IMR-90 (cell line): ENCODE data around the gene RBM5. TPM values are rescaled to one million over a fixed set of nuclear protein-coding genes. Genes with fewer than 3 reads are reported as not detected.

Experiments used
- ATAC-seq: fragments of 200-7000 bp; cut with Tn5 transposase; 2 replicates; pipeline ENCODE4 v1.9.1; 2020; ENCODE audit warnings: low read depth, mild to moderate bottlenecking, moderate library complexity
- BruUV-seq: library from RNA; stranded (reverse); fragments of 400-500 nt; replicated peaks from 2 replicates; lab custom pipeline; 2021; lab: Mats Ljungman, UMichigan
- CTCF ChIA-PET: fragments of 300-600 bp; formaldehyde crosslinking; extraction: SDS; loops from one replicate; lab custom pipeline; 2021; ENCODE audit warnings: antibody characterized with exemption; lab: Yijun Ruan, JAX
- POLR2A ChIA-PET: fragments of 300-600 bp; sonication (Branson Sonifier 250); formaldehyde crosslinking; loops from one replicate; lab custom pipeline; 2022; ENCODE audit warnings: antibody characterized with exemption; ENCODE audit not compliant: unreplicated experiment; lab: Charles Lee
- DNase-seq: peaks from one replicate; pipeline ENCODE4 v3.0.0; 2013
- H2AFZ ChIP-seq: replicated peaks from 2 replicates; pipeline ENCODE3; 2013; ENCODE audit warnings: low read length, mild to moderate bottlenecking; ENCODE audit not compliant: poor library complexity
- H2AK5ac ChIP-seq: 2 replicates; pipeline ENCODE4 v1.6.1; 2013; ENCODE audit warnings: low read depth, low read length, inconsistent platforms
- H2AK9ac ChIP-seq: replicated peaks from 2 replicates; pipeline ENCODE3; 2013; ENCODE audit warnings: mild to moderate bottlenecking, low read depth, low read length, moderate library complexity; ENCODE audit not compliant: poor library complexity
- H2BK120ac ChIP-seq: 2 replicates; pipeline ENCODE4 v1.6.1; 2013; ENCODE audit warnings: low read depth, low read length, inconsistent platforms
- H2BK15ac ChIP-seq: 3 replicates; pipeline ENCODE4 v1.6.1; 2013; ENCODE audit warnings: low read depth, low read length, inconsistent platforms
- H2BK20ac ChIP-seq: 2 replicates; pipeline ENCODE4 v1.6.1; 2013; ENCODE audit warnings: low read depth, mild to moderate bottlenecking, inconsistent platforms, low read length, moderate library complexity
- H2BK5ac ChIP-seq: 2 replicates; pipeline ENCODE4 v1.6.1; 2013; ENCODE audit warnings: mild to moderate bottlenecking, low read depth, low read length, inconsistent platforms; ENCODE audit not compliant: poor library complexity, severe bottlenecking
- H3K14ac ChIP-seq: replicated peaks from 2 replicates; pipeline ENCODE4 v1.6.1; 2013; ENCODE audit warnings: low read depth, low read length, inconsistent platforms
- H3K18ac ChIP-seq: 2 replicates; pipeline ENCODE4 v1.6.1; 2013; ENCODE audit warnings: low read depth, low read length, control low read depth
- H3K23ac ChIP-seq: 2 replicates; pipeline ENCODE4 v1.6.1; 2013; ENCODE audit warnings: low read depth, low read length, inconsistent platforms
- H3K27ac ChIP-seq: 2 replicates; pipeline ENCODE4 v1.5.1; 2013; ENCODE audit warnings: mild to moderate bottlenecking, control low read depth, low read length; ENCODE audit not compliant: insufficient read depth
- H3K27me3 ChIP-seq: 2 replicates; pipeline ENCODE4 v1.6.1; 2013; ENCODE audit warnings: low read length; ENCODE audit not compliant: control insufficient read depth, insufficient read depth
- H3K36me3 ChIP-seq: 2 replicates; pipeline ENCODE4 v1.6.1; 2013; ENCODE audit warnings: low read length, mixed read lengths; ENCODE audit not compliant: control insufficient read depth, insufficient read depth
- H3K4ac ChIP-seq: 2 replicates; pipeline ENCODE4 v1.6.1; 2013; ENCODE audit warnings: low read depth, low read length, inconsistent platforms
- H3K4me1 ChIP-seq: 2 replicates; pipeline ENCODE4 v1.6.1; 2013; ENCODE audit warnings: low read length, mixed read lengths; ENCODE audit not compliant: control insufficient read depth, insufficient read depth
- H3K4me2 ChIP-seq: 2 replicates; pipeline ENCODE4 v1.6.1; 2013; ENCODE audit warnings: low read depth, mild to moderate bottlenecking, control low read depth, low read length, moderate library complexity
- H3K4me3 ChIP-seq: 2 replicates; pipeline ENCODE4 v1.5.1; 2013; ENCODE audit warnings: low read depth, mild to moderate bottlenecking, control low read depth, low read length, moderate library complexity; ENCODE audit not compliant: insufficient read depth
- H3K56ac ChIP-seq: 2 replicates; pipeline ENCODE4 v1.6.1; 2013; ENCODE audit warnings: low read length, inconsistent platforms; ENCODE audit not compliant: insufficient read depth; ENCODE audit errors: extremely low read depth
- H3K79me1 ChIP-seq, 2 experiments: 2 replicates each; pipeline ENCODE4 v1.6.1; 2013; ENCODE audit warnings: low read length in 2 of 2, inconsistent platforms in 1 of 2, low read depth in 1 of 2
- H3K9ac ChIP-seq: 2 replicates; pipeline ENCODE4 v1.6.1; 2013; ENCODE audit warnings: low read depth, low read length, control low read depth
- H3K9me1 ChIP-seq: 2 replicates; pipeline ENCODE4 v1.6.1; 2013; ENCODE audit warnings: low read length, inconsistent platforms; ENCODE audit not compliant: insufficient read depth
- H3K9me3 ChIP-seq: 2 replicates; pipeline ENCODE4 v1.6.1; 2013; ENCODE audit warnings: low read length; ENCODE audit not compliant: control insufficient read depth, insufficient read depth
- H4K20me1 ChIP-seq: 2 replicates; pipeline ENCODE4 v1.6.1; 2013; ENCODE audit warnings: low read length, inconsistent platforms; ENCODE audit not compliant: insufficient read depth
- H4K5ac ChIP-seq: 2 replicates; pipeline ENCODE4 v1.6.1; 2013; ENCODE audit warnings: mild to moderate bottlenecking, low read depth, low read length, control low read depth
- H4K8ac ChIP-seq, 2 experiments: 2 replicates each; pipeline ENCODE4 v1.6.1; 2013; ENCODE audit warnings: low read depth in 2 of 2, low read length in 2 of 2, control low read depth in 1 of 2, inconsistent platforms in 1 of 2
- H4K91ac ChIP-seq: 2 replicates; pipeline ENCODE4 v1.6.1; 2013; ENCODE audit warnings: low read depth, low read length, inconsistent platforms; ENCODE audit not compliant: insufficient read depth
- BHLHE40 ChIP-seq: fragments of 150-350 bp; IDR thresholded peaks from 2 replicates; pipeline ENCODE4 v1.6.1; 2016; ENCODE audit warnings: mild to moderate bottlenecking, low read depth, low read length
- CEBPB ChIP-seq: IDR thresholded peaks from 2 replicates; pipeline ENCODE4 v1.6.1; 2012; ENCODE audit warnings: low read depth, low read length, improper control_type of control experiment
- CHD1 ChIP-seq: IDR thresholded peaks from 2 replicates; pipeline ENCODE4 v1.6.1; 2012; ENCODE audit warnings: low read depth, low read length, improper control_type of control experiment
- CTCF ChIP-seq: conservative IDR thresholded peaks from 2 replicates; pipeline ENCODE4 v1.5.1; 2012; ENCODE audit warnings: mild to moderate bottlenecking, low read depth, low read length, improper control_type of control experiment
- FOS ChIP-seq: fragments of 150-350 bp; IDR thresholded peaks from 2 replicates; pipeline ENCODE4 v1.6.1; 2016; ENCODE audit warnings: low read depth, low read length
- MAFK ChIP-seq: IDR thresholded peaks from 2 replicates; pipeline ENCODE4 v1.6.1; 2012; ENCODE audit warnings: low read depth, low read length, improper control_type of control experiment
- MAZ ChIP-seq: IDR thresholded peaks from 2 replicates; pipeline ENCODE4 v1.6.1; 2012; ENCODE audit warnings: low read depth, mild to moderate bottlenecking, low read length, improper control_type of control experiment, moderate library complexity, borderline replicate concordance
- MXI1 ChIP-seq: IDR thresholded peaks from 2 replicates; pipeline ENCODE4 v1.6.1; 2012; ENCODE audit warnings: low read depth, mild to moderate bottlenecking, low read length, moderate library complexity, borderline replicate concordance
- NFE2L2 ChIP-seq: fragments of 150-350 bp; IDR thresholded peaks from 2 replicates; pipeline ENCODE4 v1.6.1; 2016; ENCODE audit warnings: low read depth, mild to moderate bottlenecking, low read length
- POLR2A ChIP-seq: IDR thresholded peaks from 2 replicates; pipeline ENCODE4 v1.6.1; 2012; ENCODE audit warnings: mild to moderate bottlenecking, low read depth, low read length
- RAD21 ChIP-seq: IDR thresholded peaks from 2 replicates; pipeline ENCODE4 v1.6.1; 2012; ENCODE audit warnings: low read length, improper control_type of control experiment
- RCOR1 ChIP-seq: IDR thresholded peaks from 2 replicates; pipeline ENCODE4 v1.6.1; 2012; ENCODE audit warnings: mild to moderate bottlenecking, low read length, improper control_type of control experiment; ENCODE audit not compliant: insufficient replicate concordance
- RFX5 ChIP-seq: IDR thresholded peaks from 2 replicates; pipeline ENCODE4 v1.8.0; 2012; ENCODE audit warnings: low read depth, mild to moderate bottlenecking, low read length, moderate library complexity
- SMC3 ChIP-seq: fragments of 150-350 bp; IDR thresholded peaks from 2 replicates; pipeline ENCODE4 v1.6.1; 2016; ENCODE audit warnings: low read depth, mild to moderate bottlenecking, antibody characterized with exemption, low read length, moderate library complexity
- WGBS, 2 experiments: methylation state at CpG; one replicate each; pipeline versions ENCODE4 v1.1.5 to v1.1.7; 2013; ENCODE audit warnings: missing lambda C conversion rate in 2 of 2; ENCODE audit not compliant: insufficient read length in 1 of 2; ENCODE audit errors: extremely low coverage in 2 of 2; 5-methylcytosine and 5-hydroxymethylcytosine counted together
- dilution Hi-C: fragments of 300-500 bp; cut with HindIII; formaldehyde crosslinking; loops from one replicate; pipeline ENCODE4 v1.14.3; 2018; ENCODE audit warnings: low sequenced_read_pairs; ENCODE audit not compliant: unreplicated experiment
- in situ Hi-C: fragments of 300-500 bp; cut with MboI; formaldehyde crosslinking; loops from 3 replicates; pipeline ENCODE4 v1.14.3; 2019; ENCODE audit warnings: low sequenced_read_pairs, inconsistent platforms, mixed read lengths
- intact Hi-C: fragments of 100-400 bp; cut with micrococcal nuclease; formaldehyde crosslinking; loops from 2 replicates; pipeline ENCODE4 v1.10.0; 2022
- polyA plus RNA-seq, 3 experiments: library from polyadenylated mRNA; depleted of rRNA; stranded (reverse); fragments of >200 nt; gene quantifications; 2 replicates each; pipeline ENCODE4 v1.2.3, GENCODE V29; 2012; ENCODE audit warnings: low replicate concordance in 1 of 3
- total RNA-seq: library from RNA; depleted of rRNA; stranded (reverse); fragments of >200 nt; gene quantifications from 2 replicates; pipeline ENCODE4 v1.2.3, GENCODE V29; 2012
- TF ChIP-seq, protein P1 (sequence below): fragments of 150-350 bp; IDR thresholded peaks from 2 replicates; pipeline ENCODE4 v1.6.1; 2016; ENCODE audit warnings: low read depth, mild to moderate bottlenecking, low read length, moderate library complexity, borderline replicate concordance

Gene RBM5
- total and polyA plus RNA-seq, 2 of the 4 experiments (the other 2 are of a cell fraction): 121 to 155 TPM

DNA sequence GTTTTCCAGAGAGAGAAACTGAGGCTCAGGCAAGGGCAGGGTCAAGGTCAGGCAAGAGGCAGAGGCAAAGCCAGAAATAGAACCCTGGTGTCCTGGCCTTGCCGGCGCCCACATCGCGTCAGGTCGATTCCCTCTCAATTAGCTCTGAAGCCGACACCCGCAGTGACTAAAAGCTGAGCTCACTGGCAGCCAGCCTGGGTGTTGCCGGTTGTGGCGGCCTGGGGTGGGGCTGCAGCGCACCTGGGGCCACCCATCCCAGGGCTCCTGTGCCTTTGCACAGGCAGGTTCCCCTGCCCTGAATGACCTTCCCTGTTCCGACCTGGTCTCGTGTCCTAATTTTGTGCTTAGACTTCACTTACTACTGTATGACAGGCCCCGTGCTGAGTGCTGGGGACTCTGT is 72.6 kb downstream of the RBM5 start:
- no peak overlapping the region for H3K27ac ChIP-seq
- no peak for TF ChIP-seq NFE2L2
- no peak for TF ChIP-seq RFX5
- TF ChIP-seq BHLHE40: no peak
- TF ChIP-seq FOS: no peak
- TF ChIP-seq MAFK: no peak
- no peak for TF ChIP-seq MAZ
- no peak for TF ChIP-seq SMC3
- TF ChIP-seq CTCF: no peak
- no peak for TF ChIP-seq CHD1
- TF ChIP-seq CEBPB: no peak
- TF ChIP-seq, protein P1, sequence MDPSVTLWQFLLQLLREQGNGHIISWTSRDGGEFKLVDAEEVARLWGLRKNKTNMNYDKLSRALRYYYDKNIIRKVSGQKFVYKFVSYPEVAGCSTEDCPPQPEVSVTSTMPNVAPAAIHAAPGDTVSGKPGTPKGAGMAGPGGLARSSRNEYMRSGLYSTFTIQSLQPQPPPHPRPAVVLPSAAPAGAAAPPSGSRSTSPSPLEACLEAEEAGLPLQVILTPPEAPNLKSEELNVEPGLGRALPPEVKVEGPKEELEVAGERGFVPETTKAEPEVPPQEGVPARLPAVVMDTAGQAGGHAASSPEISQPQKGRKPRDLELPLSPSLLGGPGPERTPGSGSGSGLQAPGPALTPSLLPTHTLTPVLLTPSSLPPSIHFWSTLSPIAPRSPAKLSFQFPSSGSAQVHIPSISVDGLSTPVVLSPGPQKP: no peak
- TF ChIP-seq RCOR1: no peak
- no peak for TF ChIP-seq MXI1
- no peak for TF ChIP-seq RAD21
- TF ChIP-seq POLR2A: no peak
- in situ Hi-C loops: no loop called here
- dilution Hi-C loops: no loop called here
- no peak overlapping the region for H3K4me2 ChIP-seq
- no peak overlapping the region for H3K23ac ChIP-seq
- H2AK9ac ChIP-seq: no peak overlapping the region
- H3K9me1 ChIP-seq: peaks cover 24% of the 10 kb centered on the region
- peaks cover 52% of the 10 kb centered on the region for H3K4me1 ChIP-seq
- H2BK15ac ChIP-seq: no peak overlapping the region
- H2BK20ac ChIP-seq: no peak overlapping the region
- no TSS peak for BruUV-seq
- intact Hi-C loops: no loop called here
- no peaks in the 10 kb centered on the region for H3K9me3 ChIP-seq
- no peak overlapping the region for H2BK120ac ChIP-seq
- ATAC-seq (no peak), DNase-seq (no peak)
- no peak overlapping the region for H3K4ac ChIP-seq
- H4K8ac ChIP-seq: no peak overlapping the region
- no peak overlapping the region for H3K9ac ChIP-seq
- 0 out of 2 replicates have a peak, but pooled peaks cover 4% of the 10 kb centered on the region for H4K20me1 ChIP-seq
- POLR2A ChIA-PET: no interaction called here
- 93% methylated on average over 7 of the region's 13 CpGs; no CpG with 5 or more reads in 1 of the 2 experiments for WGBS, 2 experiments
- H2AFZ ChIP-seq: no peak overlapping the region
- CTCF ChIA-PET: no interaction called here
- H3K14ac ChIP-seq: no peak overlapping the region
- peaks cover 14 to 77% of the 10 kb centered on the region in 2 experiments; a peak in 3 of 4 replicates for H3K79me1 ChIP-seq
- H3K18ac ChIP-seq: no peak overlapping the region
- no peak overlapping the region for H2BK5ac ChIP-seq
- no peak overlapping the region for H4K5ac ChIP-seq
- H2AK5ac ChIP-seq: no peak overlapping the region
- H3K56ac ChIP-seq: no peak overlapping the region
- no peak overlapping the region for H4K91ac ChIP-seq
- H3K4me3 ChIP-seq: no peak overlapping the region
- peaks cover 14% of the 10 kb centered on the region; the same call in 1 of the 2 replicates for H3K36me3 ChIP-seq
- no peaks in the 10 kb centered on the region for H3K27me3 ChIP-seq
